Measurements from ENCODE around the gene COL2A1.

COL2A1 gene

DNA sequence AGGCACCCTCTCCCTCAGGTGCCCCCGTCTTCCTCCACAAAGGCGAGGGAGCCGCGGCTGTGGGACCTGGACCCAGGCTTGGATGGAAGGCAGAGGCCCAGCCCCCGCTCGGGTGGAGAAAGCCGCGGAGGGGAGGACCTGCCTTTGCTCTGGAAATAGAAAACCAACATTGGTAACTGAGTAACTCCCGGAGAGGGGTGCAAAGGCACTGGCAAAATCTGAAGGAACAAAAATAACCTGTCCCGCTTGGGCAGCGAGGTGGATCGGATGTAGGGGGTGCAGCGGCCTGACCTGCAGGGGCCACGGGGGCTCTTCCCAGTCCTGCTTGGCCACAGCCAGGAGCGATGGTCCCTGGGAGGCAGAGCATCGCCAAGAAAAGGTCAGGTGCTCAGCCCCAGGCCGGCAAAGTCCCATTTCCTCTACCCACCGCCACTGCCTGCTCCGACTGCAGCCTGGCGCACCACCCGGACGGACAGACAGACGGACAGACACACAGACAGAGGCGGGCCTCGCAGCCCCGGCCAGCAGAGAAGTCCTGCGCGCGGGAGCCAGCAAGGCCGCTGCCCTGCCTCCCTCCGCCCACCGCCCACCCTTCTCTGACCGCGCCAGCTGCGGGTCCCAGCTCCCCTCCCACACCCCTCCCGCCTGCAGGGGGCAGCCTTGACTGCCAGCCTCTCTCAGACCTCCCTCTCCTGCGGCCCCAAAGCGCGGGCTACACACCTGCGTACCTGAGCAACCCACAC lies 62.2 kb downstream of the COL2A1 start:
- Histone ChIP-seq H3K27me3 (replicated peaks; ENCODE audit: control insufficient read depth, insufficient read depth, low read length, poor library complexity, severe bottlenecking) (peaks cover 5% of the 10 kb centered on the region), H3K4me1 (ENCODE audit: control insufficient read depth, insufficient read depth, low read length, poor library complexity, severe bottlenecking) (no peaks in the 10 kb centered on the region), H3K27ac (ENCODE audit: insufficient read depth, low read length, poor library complexity, severe bottlenecking) (no peak overlapping the region), H3K9me3 (ENCODE audit: control insufficient read depth, low read length) (no peaks in the 10 kb centered on the region), H3K4me3 (ENCODE audit: insufficient read depth, low read depth, low read length, poor library complexity, severe bottlenecking) (no peak overlapping the region), H3K36me3 (ENCODE audit: control insufficient read depth, insufficient read depth, low read length) (no peaks in the 10 kb centered on the region)
- DNase-seq: peak; percentile 3 to 35 (median 9)

DNA sequence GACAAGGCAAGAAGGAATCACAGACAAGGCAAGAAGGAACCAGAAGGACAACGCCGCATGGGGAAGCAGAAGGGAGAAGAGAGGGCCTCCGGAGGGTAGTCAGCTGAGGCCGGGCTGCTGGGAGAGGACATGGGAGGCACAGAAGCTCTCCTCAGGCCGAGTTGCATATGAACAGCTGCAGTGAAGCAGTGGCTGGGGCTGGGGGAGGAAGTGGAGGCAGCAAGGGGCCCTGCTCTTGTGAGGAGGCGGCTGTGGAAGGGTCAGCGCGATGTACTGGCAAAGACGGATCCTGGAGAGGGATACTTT lies 62.8 kb downstream of the COL2A1 start:
- peaks cover 5% of the 10 kb centered on the region for H3K27me3 ChIP-seq (replicated peaks; ENCODE audit: control insufficient read depth, insufficient read depth, low read length, poor library complexity, severe bottlenecking)
- no peak for DNase-seq
- no peaks in the 10 kb centered on the region for H3K9me3 ChIP-seq (ENCODE audit: control insufficient read depth, low read length)
- H3K27ac ChIP-seq (ENCODE audit: insufficient read depth, low read length, poor library complexity, severe bottlenecking): no peak overlapping the region
- H3K36me3 ChIP-seq (ENCODE audit: control insufficient read depth, insufficient read depth, low read length): no peaks in the 10 kb centered on the region
- no peaks in the 10 kb centered on the region for H3K4me1 ChIP-seq (ENCODE audit: control insufficient read depth, insufficient read depth, low read length, poor library complexity, severe bottlenecking)
- H3K4me3 ChIP-seq (ENCODE audit: insufficient read depth, low read depth, low read length, poor library complexity, severe bottlenecking): no peak overlapping the region

DNA sequence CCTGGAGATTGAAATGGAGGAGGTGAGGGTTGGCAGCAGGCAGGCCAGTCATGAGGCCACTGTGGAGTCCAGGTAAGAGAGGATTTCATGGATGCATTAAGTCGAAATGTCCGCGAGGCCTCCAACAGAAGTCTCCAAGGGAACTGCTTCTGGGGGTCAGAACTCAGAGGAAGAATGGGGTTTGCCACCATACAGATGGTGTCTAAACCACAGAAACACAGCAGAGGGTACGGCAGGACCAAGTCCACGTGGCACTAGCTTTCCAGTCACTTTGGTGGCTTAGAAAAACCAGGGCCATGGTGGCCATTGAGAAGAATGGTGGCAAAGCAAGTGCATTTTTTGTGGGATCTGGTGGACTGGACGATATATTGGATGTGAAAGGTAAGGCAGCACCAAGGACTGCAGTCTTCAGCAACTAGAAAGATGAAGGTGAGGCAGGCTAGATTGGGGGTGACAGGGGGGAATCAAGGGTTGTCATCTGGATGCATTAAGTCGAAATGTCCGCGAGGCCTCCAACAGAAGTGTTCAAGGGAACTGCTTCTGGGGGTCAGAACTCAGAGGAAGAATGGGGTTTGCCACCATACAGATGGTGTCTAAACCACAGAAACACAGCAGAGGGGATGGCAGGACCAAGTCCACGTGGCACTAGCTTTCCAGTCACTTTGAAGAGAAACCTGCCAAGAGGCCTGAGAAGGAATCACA lies 63.4 kb downstream of the COL2A1 start:
- DNase-seq: no peak
- no peak overlapping the region for H3K4me3 ChIP-seq (ENCODE audit: insufficient read depth, low read depth, low read length, poor library complexity, severe bottlenecking)
- H3K36me3 ChIP-seq (ENCODE audit: control insufficient read depth, insufficient read depth, low read length): no peaks in the 10 kb centered on the region
- no peak overlapping the region for H3K27ac ChIP-seq (ENCODE audit: insufficient read depth, low read length, poor library complexity, severe bottlenecking)
- H3K9me3 ChIP-seq (ENCODE audit: control insufficient read depth, low read length): no peaks in the 10 kb centered on the region
- H3K4me1 ChIP-seq (ENCODE audit: control insufficient read depth, insufficient read depth, low read length, poor library complexity, severe bottlenecking): no peaks in the 10 kb centered on the region
- H3K27me3 ChIP-seq (replicated peaks; ENCODE audit: control insufficient read depth, insufficient read depth, low read length, poor library complexity, severe bottlenecking): peaks cover 5% of the 10 kb centered on the region

GRCh38 chr12:47939009-47939601 lies 65.2 kb downstream of the COL2A1 start:
- DNase-seq: no peak
- Histone ChIP-seq H3K36me3 (ENCODE audit: control insufficient read depth, insufficient read depth, low read length) (no peaks in the 10 kb centered on the region), H3K9me3 (ENCODE audit: control insufficient read depth, low read length) (no peaks in the 10 kb centered on the region), H3K4me3 (ENCODE audit: insufficient read depth, low read depth, low read length, poor library complexity, severe bottlenecking) (no peak overlapping the region), H3K27ac (ENCODE audit: insufficient read depth, low read length, poor library complexity, severe bottlenecking) (no peak overlapping the region), H3K27me3 (replicated peaks; ENCODE audit: control insufficient read depth, insufficient read depth, low read length, poor library complexity, severe bottlenecking) (peaks cover 5% of the 10 kb centered on the region), H3K4me1 (ENCODE audit: control insufficient read depth, insufficient read depth, low read length, poor library complexity, severe bottlenecking) (no peaks in the 10 kb centered on the region)

DNA sequence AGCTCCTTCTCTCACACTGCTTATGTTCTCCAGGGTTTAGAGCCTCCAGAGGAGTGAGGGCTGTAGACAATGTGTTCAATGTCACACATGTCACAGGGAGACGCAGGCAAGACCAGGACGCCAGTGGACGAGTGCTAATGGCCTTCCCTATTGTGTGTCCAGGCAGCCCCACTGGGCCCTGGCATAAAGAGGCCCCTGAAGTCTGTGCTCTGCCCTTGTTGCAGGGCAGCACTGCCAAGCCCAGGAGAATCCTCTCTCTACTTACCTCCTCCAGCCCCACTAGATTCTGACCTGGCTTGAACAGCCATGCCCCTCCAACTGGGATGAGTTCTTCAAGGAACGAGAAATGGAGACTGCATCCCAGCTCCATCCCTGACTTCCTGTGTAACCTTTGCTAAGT lies 65.7 kb downstream of the COL2A1 start:
- H3K4me1 ChIP-seq (ENCODE audit: control insufficient read depth, insufficient read depth, low read length, poor library complexity, severe bottlenecking): no peaks in the 10 kb centered on the region
- DNase-seq: no peak
- no peak overlapping the region for H3K27ac ChIP-seq (ENCODE audit: insufficient read depth, low read length, poor library complexity, severe bottlenecking)
- no peak overlapping the region for H3K4me3 ChIP-seq (ENCODE audit: insufficient read depth, low read depth, low read length, poor library complexity, severe bottlenecking)
- H3K9me3 ChIP-seq (ENCODE audit: control insufficient read depth, low read length): no peaks in the 10 kb centered on the region
- peaks cover 5% of the 10 kb centered on the region for H3K27me3 ChIP-seq (replicated peaks; ENCODE audit: control insufficient read depth, insufficient read depth, low read length, poor library complexity, severe bottlenecking)
- no peaks in the 10 kb centered on the region for H3K36me3 ChIP-seq (ENCODE audit: control insufficient read depth, insufficient read depth, low read length)

DNA sequence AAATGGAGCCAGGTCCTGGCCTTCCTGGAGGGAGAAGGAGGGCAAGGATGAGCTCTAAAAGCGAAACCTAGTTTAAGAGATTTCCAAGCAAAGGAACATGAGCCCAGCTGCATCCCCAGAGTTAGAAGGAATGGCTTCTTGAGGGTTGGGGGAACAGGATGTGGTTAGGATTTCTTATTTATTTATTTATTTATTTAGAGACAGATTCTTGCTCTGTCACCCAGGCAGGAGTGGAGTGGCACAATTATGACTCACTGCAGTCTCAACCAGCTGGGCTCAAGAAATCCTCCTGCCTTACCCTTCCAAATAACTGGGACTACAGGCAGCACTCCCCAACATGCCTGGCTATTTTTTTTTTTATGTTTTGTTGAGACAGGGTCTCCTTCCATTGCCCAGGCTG lies 66.2 kb downstream of the COL2A1 start:
- no peaks in the 10 kb centered on the region for H3K9me3 ChIP-seq (ENCODE audit: control insufficient read depth, low read length)

DNA sequence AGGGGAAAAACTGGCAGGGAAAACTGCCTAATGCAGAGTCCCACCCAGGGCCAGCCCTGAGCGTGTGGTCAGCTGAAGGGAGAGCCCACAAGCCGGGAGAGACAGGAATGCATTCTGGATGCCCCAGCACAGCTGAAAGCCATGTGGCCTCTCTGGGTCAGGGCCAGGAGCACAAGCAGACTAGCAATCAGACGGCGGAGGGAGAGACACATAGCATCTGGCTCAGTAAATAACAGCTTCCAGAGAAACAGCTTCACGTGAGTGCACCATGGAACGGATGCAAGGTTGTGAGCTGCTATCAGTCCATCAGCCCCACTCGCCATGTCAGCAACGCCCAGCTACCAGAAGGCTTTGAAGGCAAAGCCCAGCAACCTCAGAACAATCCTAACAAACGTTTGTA lies 69.1 kb downstream of the COL2A1 start:
- H3K4me1 ChIP-seq (ENCODE audit: control insufficient read depth, insufficient read depth, low read length, poor library complexity, severe bottlenecking): no peaks in the 10 kb centered on the region
- no peaks in the 10 kb centered on the region for H3K27me3 ChIP-seq (replicated peaks; ENCODE audit: control insufficient read depth, insufficient read depth, low read length, poor library complexity, severe bottlenecking)
- H3K27ac ChIP-seq (ENCODE audit: insufficient read depth, low read length, poor library complexity, severe bottlenecking): no peak overlapping the region
- H3K36me3 ChIP-seq (ENCODE audit: control insufficient read depth, insufficient read depth, low read length): no peaks in the 10 kb centered on the region
- no peaks in the 10 kb centered on the region for H3K9me3 ChIP-seq (ENCODE audit: control insufficient read depth, low read length)
- DNase-seq: no peak
- no peak overlapping the region for H3K4me3 ChIP-seq (ENCODE audit: insufficient read depth, low read depth, low read length, poor library complexity, severe bottlenecking)

More for the DNA sequence above, 66.2 kb downstream of the COL2A1 start:
- H3K27me3 ChIP-seq (replicated peaks; ENCODE audit: control insufficient read depth, insufficient read depth, low read length, poor library complexity, severe bottlenecking): peaks cover 2% of the 10 kb centered on the region
- H3K4me3 ChIP-seq (ENCODE audit: insufficient read depth, low read depth, low read length, poor library complexity, severe bottlenecking): no peak overlapping the region
- no peaks in the 10 kb centered on the region for H3K36me3 ChIP-seq (ENCODE audit: control insufficient read depth, insufficient read depth, low read length)
- no peaks in the 10 kb centered on the region for H3K4me1 ChIP-seq (ENCODE audit: control insufficient read depth, insufficient read depth, low read length, poor library complexity, severe bottlenecking)
- DNase-seq: no peak
- no peak overlapping the region for H3K27ac ChIP-seq (ENCODE audit: insufficient read depth, low read length, poor library complexity, severe bottlenecking)

DNA sequence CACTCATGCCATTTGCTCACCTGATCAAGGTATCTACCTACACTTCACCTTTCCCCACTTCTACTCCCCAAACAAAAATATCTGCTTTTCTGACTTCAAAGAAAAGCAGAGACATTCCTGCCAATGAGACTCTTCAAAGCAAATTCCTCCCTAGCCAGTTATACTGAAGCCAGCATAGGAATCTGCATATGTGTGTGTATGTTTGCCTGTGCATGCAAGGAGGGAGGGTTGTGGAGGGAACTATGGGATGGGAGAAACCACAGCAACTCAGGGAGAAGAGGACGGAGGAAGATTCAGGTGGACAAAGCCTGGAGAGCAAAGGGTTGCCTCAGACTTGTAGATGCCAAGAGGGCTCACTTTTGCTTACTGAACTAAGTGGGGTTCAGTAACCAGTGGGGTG lies 73.1 kb downstream of the COL2A1 start:
- Histone ChIP-seq H3K36me3 (ENCODE audit: control insufficient read depth, insufficient read depth, low read length) (no peaks in the 10 kb centered on the region), H3K4me1 (ENCODE audit: control insufficient read depth, insufficient read depth, low read length, poor library complexity, severe bottlenecking) (no peaks in the 10 kb centered on the region), H3K9me3 (ENCODE audit: control insufficient read depth, low read length) (no peaks in the 10 kb centered on the region), H3K4me3 (ENCODE audit: insufficient read depth, low read depth, low read length, poor library complexity, severe bottlenecking) (no peak overlapping the region), H3K27me3 (replicated peaks; ENCODE audit: control insufficient read depth, insufficient read depth, low read length, poor library complexity, severe bottlenecking) (no peaks in the 10 kb centered on the region), H3K27ac (ENCODE audit: insufficient read depth, low read length, poor library complexity, severe bottlenecking) (no peak overlapping the region)
- DNase-seq: no peak

DNA sequence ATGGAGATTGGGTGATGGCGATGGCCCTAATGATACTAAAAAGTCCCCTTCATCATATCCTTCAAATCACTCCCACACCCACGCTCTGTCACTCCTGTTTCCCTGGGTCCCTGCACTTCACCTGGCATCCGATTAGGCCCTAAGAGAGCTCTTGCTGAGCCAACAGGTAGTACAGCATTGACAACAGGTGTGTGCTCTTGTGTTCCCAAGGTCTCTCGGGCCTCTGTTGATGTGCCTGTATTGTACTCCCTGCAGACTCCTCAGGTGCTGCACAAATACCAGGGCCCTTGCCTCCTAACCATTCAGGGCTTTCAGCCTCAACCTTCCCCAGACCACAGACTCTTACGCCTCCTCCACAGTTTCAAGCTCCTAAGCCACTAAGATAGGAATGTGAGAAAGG lies 73.6 kb downstream of the COL2A1 start:
- DNase-seq: no peak
- H3K9me3 ChIP-seq (ENCODE audit: control insufficient read depth, low read length): no peaks in the 10 kb centered on the region
- H3K4me3 ChIP-seq (ENCODE audit: insufficient read depth, low read depth, low read length, poor library complexity, severe bottlenecking): no peak overlapping the region
- H3K27ac ChIP-seq (ENCODE audit: insufficient read depth, low read length, poor library complexity, severe bottlenecking): no peak overlapping the region
- no peaks in the 10 kb centered on the region for H3K4me1 ChIP-seq (ENCODE audit: control insufficient read depth, insufficient read depth, low read length, poor library complexity, severe bottlenecking)
- no peaks in the 10 kb centered on the region for H3K36me3 ChIP-seq (ENCODE audit: control insufficient read depth, insufficient read depth, low read length)
- H3K27me3 ChIP-seq (replicated peaks; ENCODE audit: control insufficient read depth, insufficient read depth, low read length, poor library complexity, severe bottlenecking): no peaks in the 10 kb centered on the region

- H3K27ac ChIP-seq (ENCODE audit: insufficient read depth, low read length, poor library complexity, severe bottlenecking): no peak overlapping the region
- no peaks in the 10 kb centered on the region for H3K27me3 ChIP-seq (replicated peaks; ENCODE audit: control insufficient read depth, insufficient read depth, low read length, poor library complexity, severe bottlenecking)
- H3K4me1 ChIP-seq (ENCODE audit: control insufficient read depth, insufficient read depth, low read length, poor library complexity, severe bottlenecking): no peaks in the 10 kb centered on the region
- no peaks in the 10 kb centered on the region for H3K9me3 ChIP-seq (ENCODE audit: control insufficient read depth, low read length)
- H3K36me3 ChIP-seq (ENCODE audit: control insufficient read depth, insufficient read depth, low read length): no peaks in the 10 kb centered on the region
- no peak for DNase-seq
- no peak overlapping the region for H3K4me3 ChIP-seq (ENCODE audit: insufficient read depth, low read depth, low read length, poor library complexity, severe bottlenecking)
These were observed 76.9 kb downstream of the COL2A1 start for GRCh38 chr12:47927346-47927745.
